Osteoblast (primary cell): ENCODE measurements around the gene PHACTR2. TPM values are rescaled to one million over a fixed set of nuclear protein-coding genes. Genes with fewer than 3 reads are reported as not detected.

Source experiments
- DNase-seq: peaks from one replicate; pipeline ENCODE4 v3.0.0; 2011; ENCODE audit warnings: low spot score, mixed read lengths; ENCODE audit not compliant: insufficient read length; ENCODE audit errors: missing footprints
- H2AFZ ChIP-seq: 2 replicates; pipeline ENCODE4 v1.6.0; 2011; ENCODE audit warnings: mild to moderate bottlenecking, low read length
- H3K27ac ChIP-seq: 2 replicates; pipeline ENCODE4 v1.5.1; 2011; ENCODE audit warnings: mild to moderate bottlenecking, low read depth, low read length, moderate library complexity
- H3K27me3 ChIP-seq: 2 replicates; pipeline ENCODE4 v1.6.0; 2012; ENCODE audit warnings: mild to moderate bottlenecking, control low read depth, inconsistent platforms, low read length, moderate library complexity; ENCODE audit not compliant: insufficient read depth
- H3K36me3 ChIP-seq: 2 replicates; pipeline ENCODE4 v1.5.1; 2011; ENCODE audit warnings: mild to moderate bottlenecking, low read length, control low read depth, moderate library complexity; ENCODE audit not compliant: insufficient read depth
- H3K4me1 ChIP-seq: 2 replicates; pipeline ENCODE4 v1.5.1; 2011; ENCODE audit warnings: mild to moderate bottlenecking, low read length, control low read depth, moderate library complexity; ENCODE audit not compliant: insufficient read depth
- H3K4me2 ChIP-seq: 2 replicates; pipeline ENCODE4 v1.6.0; 2011; ENCODE audit warnings: mild to moderate bottlenecking, low read length; ENCODE audit not compliant: insufficient read depth
- H3K4me3 ChIP-seq: fragments of 200-600 bp; sonication (generic); 3 replicates; pipeline ENCODE4 v1.5.1; 2012; ENCODE audit warnings: mild to moderate bottlenecking, low read length, inconsistent platforms; ENCODE audit not compliant: insufficient read depth
- H3K79me2 ChIP-seq: 2 replicates; pipeline ENCODE4 v1.6.0; 2012; ENCODE audit warnings: mild to moderate bottlenecking, low read length, control low read depth, inconsistent platforms; ENCODE audit not compliant: insufficient read depth
- H3K9me3 ChIP-seq: 2 replicates; pipeline ENCODE4 v1.5.1; 2011; ENCODE audit warnings: low read depth, low read length, control low read depth
- H4K20me1 ChIP-seq: 2 replicates; pipeline ENCODE4 v1.6.0; 2012; ENCODE audit warnings: mild to moderate bottlenecking, low read length, control low read depth; ENCODE audit not compliant: insufficient read depth
- total RNA-seq: library from RNA; depleted of rRNA; stranded (reverse); fragments of >200 nt; gene quantifications from 2 replicates; pipeline ENCODE4 v1.2.3, GENCODE V29; 2012
- TF ChIP-seq, protein P1 (sequence below): IDR thresholded peaks from 2 replicates; pipeline ENCODE4 v1.5.1; 2011; ENCODE audit warnings: mild to moderate bottlenecking, low read depth, low read length, moderate library complexity; ENCODE audit errors: extremely low read depth

The PHACTR2 gene
- total RNA-seq, 1 donor, result 71.7 TPM

- Histone ChIP-seq H3K79me2 (no peaks in the 10 kb centered on the region), H3K4me2 (no peak overlapping the region), H4K20me1 (no peaks in the 10 kb centered on the region), H3K27ac (no peak overlapping the region), H3K9me3 (no peaks in the 10 kb centered on the region), H2AFZ (no peak overlapping the region), H3K4me1 (peaks cover 5% of the 10 kb centered on the region), H3K36me3 (peaks cover 15% of the 10 kb centered on the region), H3K27me3 (no peaks in the 10 kb centered on the region), H3K4me3 (no peak overlapping the region)
- DNase-seq, result no peak
- TF ChIP-seq, protein P1, sequence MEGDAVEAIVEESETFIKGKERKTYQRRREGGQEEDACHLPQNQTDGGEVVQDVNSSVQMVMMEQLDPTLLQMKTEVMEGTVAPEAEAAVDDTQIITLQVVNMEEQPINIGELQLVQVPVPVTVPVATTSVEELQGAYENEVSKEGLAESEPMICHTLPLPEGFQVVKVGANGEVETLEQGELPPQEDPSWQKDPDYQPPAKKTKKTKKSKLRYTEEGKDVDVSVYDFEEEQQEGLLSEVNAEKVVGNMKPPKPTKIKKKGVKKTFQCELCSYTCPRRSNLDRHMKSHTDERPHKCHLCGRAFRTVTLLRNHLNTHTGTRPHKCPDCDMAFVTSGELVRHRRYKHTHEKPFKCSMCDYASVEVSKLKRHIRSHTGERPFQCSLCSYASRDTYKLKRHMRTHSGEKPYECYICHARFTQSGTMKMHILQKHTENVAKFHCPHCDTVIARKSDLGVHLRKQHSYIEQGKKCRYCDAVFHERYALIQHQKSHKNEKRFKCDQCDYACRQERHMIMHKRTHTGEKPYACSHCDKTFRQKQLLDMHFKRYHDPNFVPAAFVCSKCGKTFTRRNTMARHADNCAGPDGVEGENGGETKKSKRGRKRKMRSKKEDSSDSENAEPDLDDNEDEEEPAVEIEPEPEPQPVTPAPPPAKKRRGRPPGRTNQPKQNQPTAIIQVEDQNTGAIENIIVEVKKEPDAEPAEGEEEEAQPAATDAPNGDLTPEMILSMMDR, result no peak
These were observed 84.4 kb downstream of the PHACTR2 start for GRCh38 chr6:143762126-143762525.

DNA sequence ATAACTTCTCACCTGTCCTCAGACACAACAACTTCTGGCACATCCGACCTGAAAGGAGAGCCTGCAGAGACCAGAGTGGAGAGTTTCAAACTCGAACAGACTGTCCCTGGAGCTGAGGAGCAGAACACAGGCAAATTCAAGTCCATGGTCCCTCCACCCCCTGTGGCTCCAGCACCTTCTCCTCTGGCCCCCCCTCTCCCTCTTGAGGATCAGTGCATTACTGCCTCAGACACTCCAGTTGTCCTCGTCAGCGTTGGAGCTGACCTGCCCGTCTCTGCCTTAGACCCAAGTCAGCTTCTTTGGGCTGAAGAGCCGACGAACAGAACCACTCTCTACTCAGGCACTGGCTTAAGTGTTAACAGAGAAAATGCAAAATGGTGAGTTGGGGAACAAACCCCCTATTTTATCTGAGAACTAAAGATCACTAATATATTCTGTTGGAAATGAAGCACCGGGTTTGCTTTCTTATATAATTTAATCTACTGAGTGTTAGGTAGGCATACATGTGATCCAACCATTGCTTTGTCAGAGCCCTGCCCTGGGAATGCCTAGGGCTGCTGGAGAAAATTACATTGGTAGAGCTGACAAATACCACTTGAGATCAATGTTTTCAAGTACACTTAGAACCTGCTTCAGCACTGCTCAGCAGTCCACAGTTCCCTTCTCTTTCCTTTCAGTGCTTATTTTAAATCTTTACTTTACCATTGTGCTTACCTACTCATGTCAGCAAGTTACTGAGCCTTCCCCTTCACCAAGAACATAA lies 87.8 kb downstream of the PHACTR2 start:
- no peak for DNase-seq
- Histone ChIP-seq H3K4me1 (no peaks in the 10 kb centered on the region), H3K4me2 (no peak overlapping the region), H3K79me2 (no peaks in the 10 kb centered on the region), H3K27ac (no peak overlapping the region), H3K4me3 (no peak overlapping the region), H3K9me3 (no peaks in the 10 kb centered on the region), H3K27me3 (no peaks in the 10 kb centered on the region), H4K20me1 (no peaks in the 10 kb centered on the region), H2AFZ (no peak overlapping the region), H3K36me3 (peaks cover 13% of the 10 kb centered on the region)
- TF ChIP-seq, protein P1, result no peak

- no peaks in the 10 kb centered on the region for H3K79me2 ChIP-seq
- H4K20me1 ChIP-seq, result no peaks in the 10 kb centered on the region
- TF ChIP-seq, protein P1, result no peak
- no peaks in the 10 kb centered on the region for H3K27me3 ChIP-seq
- H3K4me2 ChIP-seq, result no peak overlapping the region
- peaks cover 11% of the 10 kb centered on the region for H3K36me3 ChIP-seq
- no peak for DNase-seq
- H2AFZ ChIP-seq, result no peak overlapping the region
- no peak overlapping the region for H3K27ac ChIP-seq
- H3K4me3 ChIP-seq, result no peak overlapping the region
- H3K9me3 ChIP-seq, result no peaks in the 10 kb centered on the region
- H3K4me1 ChIP-seq, result no peaks in the 10 kb centered on the region
These were observed 88.4 kb downstream of the PHACTR2 start for GRCh38 chr6:143766185-143766553.

- DNase-seq, result no peak
These were observed 89.7 kb downstream of the PHACTR2 start for GRCh38 chr6:143767433-143767832.

More at GRCh38 chr6:143767433-143767832, 89.7 kb downstream of the PHACTR2 start:
- Histone ChIP-seq H4K20me1 (no peaks in the 10 kb centered on the region), H3K4me3 (no peak overlapping the region), H3K27me3 (no peaks in the 10 kb centered on the region), H3K4me1 (no peaks in the 10 kb centered on the region), H3K79me2 (no peaks in the 10 kb centered on the region), H2AFZ (no peak overlapping the region), H3K36me3 (peaks cover 11% of the 10 kb centered on the region), H3K4me2 (no peak overlapping the region), H3K9me3 (no peaks in the 10 kb centered on the region), H3K27ac (no peak overlapping the region)
- TF ChIP-seq, protein P1, result no peak
